ENCODE measurements around the gene ATP6V0C.

Gene ATP6V0C

GRCh38 chr16:2533912-2534311, 20.2 kb downstream of the ATP6V0C start:
- TF ChIP-seq FOXP2 (optimal IDR thresholded peaks at IDR 0.05; ENCODE audit: borderline replicate concordance, extremely low read depth, extremely low read length, insufficient read depth) (no peak), POLR2AphosphoS5 (IDR thresholded peaks at IDR 0.05; ENCODE audit: low read depth, low read length) (no peak), REST (IDR thresholded peaks at IDR 0.05; ENCODE audit: insufficient read depth in 1 of 2, low read depth in 2 of 2, low read length in 2 of 2) (no peak), TAF1 (IDR thresholded peaks at IDR 0.05; ENCODE audit: borderline replicate concordance, insufficient read depth, low read length) (no peak), SIN3A (IDR thresholded peaks at IDR 0.05; ENCODE audit: borderline replicate concordance, insufficient read depth, low read length) (no peak)

GRCh38 chr16:2535625-2536013, 21.9 kb downstream of the ATP6V0C start:
- TF ChIP-seq SIN3A (IDR thresholded peaks at IDR 0.05; ENCODE audit: borderline replicate concordance, insufficient read depth, low read length) (no peak), FOXP2 (optimal IDR thresholded peaks at IDR 0.05; ENCODE audit: borderline replicate concordance, extremely low read depth, extremely low read length, insufficient read depth) (no peak), REST (IDR thresholded peaks at IDR 0.05; ENCODE audit: insufficient read depth in 1 of 2, low read depth in 2 of 2, low read length in 2 of 2) (no peak), POLR2AphosphoS5 (IDR thresholded peaks at IDR 0.05; ENCODE audit: low read depth, low read length) (no peak), TAF1 (IDR thresholded peaks at IDR 0.05; ENCODE audit: borderline replicate concordance, insufficient read depth, low read length) (no peak)

- TF ChIP-seq TAF1 (IDR thresholded peaks at IDR 0.05; ENCODE audit: borderline replicate concordance, insufficient read depth, low read length) (no peak), SIN3A (IDR thresholded peaks at IDR 0.05; ENCODE audit: borderline replicate concordance, insufficient read depth, low read length) (no peak), POLR2AphosphoS5 (IDR thresholded peaks at IDR 0.05; ENCODE audit: low read depth, low read length) (no peak), REST (IDR thresholded peaks at IDR 0.05; ENCODE audit: insufficient read depth in 1 of 2, low read depth in 2 of 2, low read length in 2 of 2) (no peak), FOXP2 (optimal IDR thresholded peaks at IDR 0.05; ENCODE audit: borderline replicate concordance, extremely low read depth, extremely low read length, insufficient read depth) (no peak)
Measured at GRCh38 chr16:2537451-2538379, 24.0 kb downstream of the ATP6V0C start, which contains the start of gene PDPK1. Gene PDPK1, plus strand, starts transcription at chr16:2538021. Its CDS starts 92 bp downstream, at chr16:2538113.

Measured in PFSK-1 (cell line).